Gastrocnemius medialis (tissue), 4 donors: ENCODE measurements around the gene MARCHF11.

Experiments
- CTCF ChIP-seq, 5 experiments: fragments of 450-650 bp in 3 of 5; fragments of 200-600 bp in 2 of 5; sonication (generic) in 2 of 5; IDR thresholded peaks in 4 of 5; conservative IDR thresholded peaks in 1 of 5; 1 replicate in 4 of 5; 2 replicates in 1 of 5; pipeline ENCODE4 v1.5.1; 2016 to 2019; ENCODE audit warnings: antibody characterized with exemption in 5 of 5, mild to moderate bottlenecking in 3 of 5, moderate library complexity in 3 of 5
- POLR2A ChIP-seq, 2 donors: fragments of 450-650 bp; IDR thresholded peaks; one replicate each; pipeline ENCODE4 v1.6.1; 2017; ENCODE audit warnings: antibody characterized with exemption in 2 of 2, mild to moderate bottlenecking in 2 of 2, moderate library complexity in 2 of 2

- TF ChIP-seq CTCF (IDR thresholded peaks at IDR 0.05 in 4 of 5, conservative IDR thresholded peaks at IDR 0.05 in 1 of 5) = no peak
- no peak for TF ChIP-seq POLR2A (IDR thresholded peaks at IDR 0.05)
These were observed 26.7 kb downstream of the MARCHF11 start for GRCh38 chr5:16152601-16153568.
